BE2C (cell line): ENCODE data around the gene ABCG5.

Experiments
- DNase-seq: peaks from one replicate; pipeline ENCODE4 v3.0.0-alpha.2; 2020
- H3K27me3 ChIP-seq: fragments of 250-450 bp; sonication (Bioruptor Pico); 2 replicates; pipeline ENCODE4 v1.5.1; 2020; ENCODE audit warnings: mild to moderate bottlenecking
- H3K36me3 ChIP-seq: fragments of 250-450 bp; sonication (Bioruptor Pico); 2 replicates; pipeline ENCODE4 v1.5.1; 2020; ENCODE audit warnings: mild to moderate bottlenecking
- H3K4me1 ChIP-seq: fragments of 250-450 bp; sonication (Bioruptor Pico); 2 replicates; pipeline ENCODE4 v1.5.1; 2020
- H3K4me3 ChIP-seq: 2 replicates; pipeline ENCODE4 v1.5.1; 2011; ENCODE audit warnings: low read depth, low read length
- H3K9me3 ChIP-seq: fragments of 250-450 bp; sonication (Bioruptor Pico); 2 replicates; pipeline ENCODE4 v1.5.1; 2020
- TF ChIP-seq, protein P1 (sequence below): IDR thresholded peaks from 2 replicates; pipeline ENCODE4 v1.5.1; 2012; ENCODE audit warnings: mild to moderate bottlenecking, low read depth, low read length

ABCG5 gene

GRCh38 chr2:43796206-43796605 is 42.4 kb downstream of the ABCG5 start:
- no peaks in the 10 kb centered on the region for H3K9me3 ChIP-seq
- no peaks in the 10 kb centered on the region for H3K4me1 ChIP-seq
- no peak for DNase-seq
- TF ChIP-seq, protein P1, sequence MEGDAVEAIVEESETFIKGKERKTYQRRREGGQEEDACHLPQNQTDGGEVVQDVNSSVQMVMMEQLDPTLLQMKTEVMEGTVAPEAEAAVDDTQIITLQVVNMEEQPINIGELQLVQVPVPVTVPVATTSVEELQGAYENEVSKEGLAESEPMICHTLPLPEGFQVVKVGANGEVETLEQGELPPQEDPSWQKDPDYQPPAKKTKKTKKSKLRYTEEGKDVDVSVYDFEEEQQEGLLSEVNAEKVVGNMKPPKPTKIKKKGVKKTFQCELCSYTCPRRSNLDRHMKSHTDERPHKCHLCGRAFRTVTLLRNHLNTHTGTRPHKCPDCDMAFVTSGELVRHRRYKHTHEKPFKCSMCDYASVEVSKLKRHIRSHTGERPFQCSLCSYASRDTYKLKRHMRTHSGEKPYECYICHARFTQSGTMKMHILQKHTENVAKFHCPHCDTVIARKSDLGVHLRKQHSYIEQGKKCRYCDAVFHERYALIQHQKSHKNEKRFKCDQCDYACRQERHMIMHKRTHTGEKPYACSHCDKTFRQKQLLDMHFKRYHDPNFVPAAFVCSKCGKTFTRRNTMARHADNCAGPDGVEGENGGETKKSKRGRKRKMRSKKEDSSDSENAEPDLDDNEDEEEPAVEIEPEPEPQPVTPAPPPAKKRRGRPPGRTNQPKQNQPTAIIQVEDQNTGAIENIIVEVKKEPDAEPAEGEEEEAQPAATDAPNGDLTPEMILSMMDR = no peak
- H3K36me3 ChIP-seq = no peaks in the 10 kb centered on the region
- H3K27me3 ChIP-seq = no peaks in the 10 kb centered on the region
- no peak overlapping the region for H3K4me3 ChIP-seq

- Histone ChIP-seq H3K4me1 (no peaks in the 10 kb centered on the region), H3K36me3 (no peaks in the 10 kb centered on the region), H3K27me3 (no peaks in the 10 kb centered on the region), H3K9me3 (no peaks in the 10 kb centered on the region), H3K4me3 (no peak overlapping the region)
- TF ChIP-seq, protein P1 = no peak
- no peak for DNase-seq
Measured at GRCh38 chr2:43794956-43795355, 43.7 kb downstream of the ABCG5 start.

GRCh38 chr2:43792653-43793052 is 46.0 kb downstream of the ABCG5 start:
- Histone ChIP-seq H3K4me3 (no peak overlapping the region), H3K27me3 (no peaks in the 10 kb centered on the region), H3K36me3 (no peaks in the 10 kb centered on the region), H3K4me1 (no peaks in the 10 kb centered on the region), H3K9me3 (no peaks in the 10 kb centered on the region)
- DNase-seq = no peak
- TF ChIP-seq, protein P1 = no peak

GRCh38 chr2:43791035-43791765 is 47.4 kb downstream of the ABCG5 start:
- no peak overlapping the region for H3K4me3 ChIP-seq
- TF ChIP-seq, protein P1 = no peak
- H3K36me3 ChIP-seq = no peaks in the 10 kb centered on the region

DNA sequence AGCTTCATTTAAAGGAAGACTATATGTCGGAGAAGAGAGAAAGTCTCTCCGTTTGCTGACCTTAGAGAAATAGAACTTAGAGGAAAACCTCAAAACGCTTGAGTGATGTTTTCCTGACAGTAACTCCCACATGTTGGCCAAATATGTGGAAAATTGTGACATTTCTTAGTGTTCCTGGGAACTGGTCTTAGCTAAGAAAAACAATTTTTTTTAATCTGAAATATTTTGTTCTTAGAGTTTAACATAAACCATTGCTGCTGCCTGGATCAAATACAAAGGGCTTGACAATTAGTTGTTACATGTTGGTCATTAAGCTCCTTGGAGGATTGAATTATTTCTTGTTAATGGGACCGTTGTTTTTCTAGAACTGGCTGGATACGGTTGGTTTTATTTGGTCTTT is 48.5 kb downstream of the ABCG5 start:
- Histone ChIP-seq H3K27me3 (no peaks in the 10 kb centered on the region), H3K4me3 (no peak overlapping the region), H3K36me3 (no peaks in the 10 kb centered on the region), H3K4me1 (no peaks in the 10 kb centered on the region), H3K9me3 (no peaks in the 10 kb centered on the region)
- TF ChIP-seq, protein P1 = no peak
- no peak for DNase-seq

More at GRCh38 chr2:43791035-43791765, 47.4 kb downstream of the ABCG5 start:
- DNase-seq = no peak
- no peaks in the 10 kb centered on the region for H3K27me3 ChIP-seq
- no peaks in the 10 kb centered on the region for H3K9me3 ChIP-seq
- H3K4me1 ChIP-seq = no peaks in the 10 kb centered on the region

DNA sequence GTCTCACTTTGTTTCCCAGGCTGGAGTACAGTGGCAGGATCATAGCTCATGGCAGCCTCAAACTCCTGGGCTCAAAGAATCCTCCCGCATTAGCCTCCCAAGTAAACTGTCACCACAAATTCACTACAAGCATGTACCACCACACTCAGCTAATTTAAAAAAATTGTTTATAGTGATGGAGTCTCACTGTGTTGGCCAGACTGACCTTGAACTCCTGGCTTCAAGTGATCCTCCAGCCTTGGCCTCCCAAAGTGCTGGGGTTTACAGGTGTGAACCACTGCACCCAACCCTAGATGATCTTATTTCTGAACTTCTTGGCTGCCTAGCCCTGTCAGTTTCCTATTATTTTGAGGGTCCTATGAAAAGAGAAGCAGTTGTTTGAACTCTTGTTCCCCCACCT is 50.0 kb downstream of the ABCG5 start:
- no peaks in the 10 kb centered on the region for H3K27me3 ChIP-seq
- no peaks in the 10 kb centered on the region for H3K36me3 ChIP-seq
- TF ChIP-seq, protein P1 = no peak
- H3K9me3 ChIP-seq = no peaks in the 10 kb centered on the region
- no peak overlapping the region for H3K4me3 ChIP-seq
- no peak for DNase-seq
- no peaks in the 10 kb centered on the region for H3K4me1 ChIP-seq
